ENCODE data around the gene ERVFRD-1. TPM values are rescaled to one million over a fixed set of nuclear protein-coding genes. Genes with fewer than 3 reads are reported as not detected.

The ERVFRD-1 gene
- polyA plus RNA-seq, 2 of the 4 experiments (the other 2 are of a cell fraction): not detected

DNA sequence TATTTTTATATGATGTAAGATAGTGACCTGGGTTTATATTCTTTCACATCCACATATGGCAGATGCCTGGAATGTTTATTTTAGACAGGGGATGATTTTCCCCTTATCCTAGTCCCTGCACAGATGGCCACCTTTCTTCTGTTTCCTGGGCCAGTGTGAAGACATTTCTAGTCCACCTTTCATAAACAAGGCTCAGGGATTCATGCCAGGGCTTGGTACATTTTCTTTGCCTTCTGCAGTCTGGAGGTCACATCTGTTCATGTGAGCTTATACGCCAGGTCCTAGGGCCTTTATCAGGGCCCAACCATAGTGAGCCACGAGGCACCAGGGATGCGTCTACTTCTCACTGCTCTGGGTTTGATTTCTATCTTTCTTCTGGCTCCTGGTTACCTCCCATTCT lies 38.0 kb upstream of the ERVFRD-1 start:
- TF ChIP-seq NFE2L2 (conservative IDR thresholded peaks at IDR 0.05; ENCODE audit: low read length): no peak
- no peak for TF ChIP-seq ELK1 (IDR thresholded peaks at IDR 0.05; ENCODE audit: low read depth, low read length)
- no peak for TF ChIP-seq EHF (CRISPR knock-in tag; IDR thresholded peaks at IDR 0.05)
- no peak for TF ChIP-seq FOSL2 (IDR thresholded peaks at IDR 0.05)
- TF ChIP-seq FOSL2 (CRISPR knock-in tag; IDR thresholded peaks at IDR 0.05): no peak
- TF ChIP-seq, protein P1, sequence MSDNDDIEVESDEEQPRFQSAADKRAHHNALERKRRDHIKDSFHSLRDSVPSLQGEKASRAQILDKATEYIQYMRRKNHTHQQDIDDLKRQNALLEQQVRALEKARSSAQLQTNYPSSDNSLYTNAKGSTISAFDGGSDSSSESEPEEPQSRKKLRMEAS (IDR thresholded peaks at IDR 0.05): no peak
- peak overlapping the region in 1 of 2 experiments; percentile 59; a peak in 3 of 6 replicates for H3K27ac ChIP-seq
- CTCF ChIA-PET: interaction anchor here (2.5 kb wide), 1 partner anchor 347 kb away, joined by 11 read pairs; no protein-coding TSS in a partner anchor
- no peak overlapping the region for H3K4me2 ChIP-seq
- no peak for DNase-seq (ENCODE audit: low read depth in 1 of 2, low spot score in 1 of 2)
- H3K9me3 ChIP-seq: no peaks in the 10 kb centered on the region
- POLR2A ChIA-PET: no interaction called here
- H3K4me1 ChIP-seq: peaks cover 5% of the 10 kb centered on the region
- FAIRE-seq: no peak
- no peak overlapping the region for H3K4me3 ChIP-seq
- ATAC-seq: no peak
- WGBS (ENCODE audit: missing lambda C conversion rate): 94% methylated on average over 3 of the region's 3 CpGs

- ATAC-seq: no peak
- DNase-seq (ENCODE audit: low read depth in 1 of 2, low spot score in 1 of 2): no peak
- TF ChIP-seq, protein P2, sequence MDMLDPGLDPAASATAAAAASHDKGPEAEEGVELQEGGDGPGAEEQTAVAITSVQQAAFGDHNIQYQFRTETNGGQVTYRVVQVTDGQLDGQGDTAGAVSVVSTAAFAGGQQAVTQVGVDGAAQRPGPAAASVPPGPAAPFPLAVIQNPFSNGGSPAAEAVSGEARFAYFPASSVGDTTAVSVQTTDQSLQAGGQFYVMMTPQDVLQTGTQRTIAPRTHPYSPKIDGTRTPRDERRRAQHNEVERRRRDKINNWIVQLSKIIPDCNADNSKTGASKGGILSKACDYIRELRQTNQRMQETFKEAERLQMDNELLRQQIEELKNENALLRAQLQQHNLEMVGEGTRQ (IDR thresholded peaks at IDR 0.05): no peak
- TF ChIP-seq JUNB (IDR thresholded peaks at IDR 0.05) (no peak), BHLHE40 (IDR thresholded peaks at IDR 0.05; ENCODE audit: low read depth, low read length) (no peak), E2F6 (IDR thresholded peaks at IDR 0.05; ENCODE audit: borderline replicate concordance, low read depth) (no peak), PHF8 (IDR thresholded peaks at IDR 0.05; ENCODE audit: borderline replicate concordance, low read depth) (no peak), RAD21 (conservative IDR thresholded peaks at IDR 0.05 in 1 of 2, IDR thresholded peaks at IDR 0.05 in 1 of 2) (no peak), HOXB13 (CRISPR knock-in tag; IDR thresholded peaks at IDR 0.05; ENCODE audit: low read depth) (no peak), RFX5 (IDR thresholded peaks at IDR 0.05) (no peak), RNF2 (IDR thresholded peaks at IDR 0.05; ENCODE audit: borderline replicate concordance, low read depth) (no peak), TP53 (CRISPR knock-in tag; IDR thresholded peaks at IDR 0.05) (no peak)
- Histone ChIP-seq H3K27ac (peak overlapping the region; percentile 89 to 94; a peak in 5 of 6 replicates), H3K4me2 (no peak overlapping the region), H3K9me3 (peaks cover 3% of the 10 kb centered on the region; the same call in 1 of the 3 replicates), H3K4me3 (no peak overlapping the region), H3K4me1 (peaks cover 20% of the 10 kb centered on the region)
- CTCF ChIA-PET: interaction anchor here (1.1 to 3.2 kb wide), 2 partner anchors 168 to 350 kb away, joined by 3 to 53 read pairs; no protein-coding TSS in a partner anchor
- POLR2A ChIA-PET: no interaction called here
- FAIRE-seq: no peak
- whole genome bisulfite sequencing (ENCODE audit: missing lambda C conversion rate): 95% methylated on average over 2 of the region's 4 CpGs
Observed at GRCh38 chr6:11146117-11146826, 34.7 kb upstream of the ERVFRD-1 start.

DNA sequence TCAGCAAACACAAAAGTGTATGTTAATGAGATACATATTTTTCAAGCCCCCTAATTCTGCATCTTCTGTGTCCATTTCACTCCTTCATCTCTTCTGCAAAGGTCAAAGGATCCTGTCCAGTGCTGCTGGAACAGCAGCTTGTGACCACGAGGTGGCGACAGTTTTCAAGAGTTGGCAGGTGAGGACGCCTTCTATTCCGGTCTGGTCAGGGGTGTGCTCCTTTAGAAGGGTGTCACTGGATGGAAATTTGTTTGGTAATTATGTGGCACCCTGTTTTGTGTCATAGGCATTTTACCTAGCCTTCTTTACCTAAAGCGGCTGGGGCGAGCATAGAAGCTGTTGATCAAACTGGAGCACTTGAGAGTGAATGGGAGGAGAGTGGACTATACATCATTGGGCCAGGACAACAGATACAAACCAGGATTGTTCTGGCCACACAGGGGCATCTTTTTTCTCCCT lies 32.9 kb upstream of the ERVFRD-1 start:
- CTCF ChIA-PET: interaction anchor here (0.6 to 3.2 kb wide), 19 partner anchors 10 to 431 kb away, joined by 3 to 53 read pairs (median 5); no protein-coding TSS in a partner anchor
- Histone ChIP-seq H3K4me1 (peaks cover 29% of the 10 kb centered on the region), H3K9me3 (peaks cover 3% of the 10 kb centered on the region; the same call in 1 of the 3 replicates), H3K27ac (peak overlapping the region; percentile 89 to 94), H3K4me2 (peak overlapping the region; percentile 61), H3K4me3 (no peak overlapping the region)
- FAIRE-seq: no peak
- peak; percentile 89 to 93 for ATAC-seq
- DNase-seq (ENCODE audit: low read depth in 1 of 2, low spot score in 1 of 2): peak; percentile 73 to 88
- POLR2A ChIA-PET: no interaction called here
- 17% methylated on average over 6 of the region's 6 CpGs for WGBS (ENCODE audit: missing lambda C conversion rate)
- no peak for TF ChIP-seq EHMT2 (IDR thresholded peaks at IDR 0.05; ENCODE audit: low read depth)
- no peak for TF ChIP-seq BHLHE40 (IDR thresholded peaks at IDR 0.05; ENCODE audit: low read depth, low read length)
- TF ChIP-seq HDAC2 (IDR thresholded peaks at IDR 0.05): no peak
- TF ChIP-seq FOSL2 (IDR thresholded peaks at IDR 0.05): no peak
- TF ChIP-seq FOSL2 (CRISPR knock-in tag; IDR thresholded peaks at IDR 0.05): no peak
- 0 out of 2 replicates have a peak, but pooled peaks have one; percentile 20 for TF ChIP-seq HOXB5 (CRISPR knock-in tag; IDR thresholded peaks at IDR 0.05)
- no peak for TF ChIP-seq ZFP36 (IDR thresholded peaks at IDR 0.05; ENCODE audit: borderline replicate concordance, partially characterized antibody)
- TF ChIP-seq, protein P3, sequence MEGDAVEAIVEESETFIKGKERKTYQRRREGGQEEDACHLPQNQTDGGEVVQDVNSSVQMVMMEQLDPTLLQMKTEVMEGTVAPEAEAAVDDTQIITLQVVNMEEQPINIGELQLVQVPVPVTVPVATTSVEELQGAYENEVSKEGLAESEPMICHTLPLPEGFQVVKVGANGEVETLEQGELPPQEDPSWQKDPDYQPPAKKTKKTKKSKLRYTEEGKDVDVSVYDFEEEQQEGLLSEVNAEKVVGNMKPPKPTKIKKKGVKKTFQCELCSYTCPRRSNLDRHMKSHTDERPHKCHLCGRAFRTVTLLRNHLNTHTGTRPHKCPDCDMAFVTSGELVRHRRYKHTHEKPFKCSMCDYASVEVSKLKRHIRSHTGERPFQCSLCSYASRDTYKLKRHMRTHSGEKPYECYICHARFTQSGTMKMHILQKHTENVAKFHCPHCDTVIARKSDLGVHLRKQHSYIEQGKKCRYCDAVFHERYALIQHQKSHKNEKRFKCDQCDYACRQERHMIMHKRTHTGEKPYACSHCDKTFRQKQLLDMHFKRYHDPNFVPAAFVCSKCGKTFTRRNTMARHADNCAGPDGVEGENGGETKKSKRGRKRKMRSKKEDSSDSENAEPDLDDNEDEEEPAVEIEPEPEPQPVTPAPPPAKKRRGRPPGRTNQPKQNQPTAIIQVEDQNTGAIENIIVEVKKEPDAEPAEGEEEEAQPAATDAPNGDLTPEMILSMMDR (IDR thresholded peaks at IDR 0.05): peak; percentile 83
- TF ChIP-seq HOXB13 (CRISPR knock-in tag; IDR thresholded peaks at IDR 0.05; ENCODE audit: low read depth): peak; percentile 36; the same call in 1 of the 2 replicates
- TF ChIP-seq, protein P1 (IDR thresholded peaks at IDR 0.05): 0 out of 2 replicates have a peak, but pooled peaks have one; percentile 25
- peak; percentile 93 to 94 for TF ChIP-seq RAD21 (conservative IDR thresholded peaks at IDR 0.05 in 1 of 2, IDR thresholded peaks at IDR 0.05 in 1 of 2)
- no peak for TF ChIP-seq PHF8 (IDR thresholded peaks at IDR 0.05; ENCODE audit: borderline replicate concordance, low read depth)
- peak; percentile 93 for TF ChIP-seq SMC3 (IDR thresholded peaks at IDR 0.05)

Data from A549 (cell line).